UCSD-AML1 (cell line): ENCODE data around the gene KLHL25.

Experiments used
- DNase-seq: peaks from one replicate; lab custom pipeline; 2025; ENCODE audit not compliant: unreplicated experiment; lab: John Stamatoyannopoulos, UW

Gene KLHL25

GRCh38 chr15:85760531-85761371, 34.0 kb downstream of the KLHL25 start:
- DNase-seq: no peak

- DNase-seq: no peak
Observed at GRCh38 chr15:85760049-85760448, 34.7 kb downstream of the KLHL25 start.

DNA sequence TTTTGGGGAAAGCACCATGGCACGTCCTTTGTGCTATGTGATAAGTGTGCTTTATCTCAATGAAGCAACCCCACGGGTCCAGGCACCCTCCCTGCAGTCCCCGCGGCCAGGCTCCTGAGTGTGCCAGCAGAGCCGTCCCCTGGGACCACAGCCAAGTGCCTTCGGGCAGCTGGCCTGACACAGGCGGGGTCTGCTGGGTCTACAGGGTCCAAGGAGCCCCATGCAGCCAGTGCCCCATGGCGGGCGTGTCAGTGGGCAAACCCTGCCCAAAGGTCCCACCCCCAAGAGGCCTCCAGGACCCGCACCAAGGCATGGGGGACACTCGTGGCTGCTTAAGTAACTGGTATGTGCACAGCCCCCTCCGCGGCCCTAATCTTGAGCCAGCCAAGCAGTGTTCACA, 35.3 kb downstream of the KLHL25 start:
- DNase-seq: no peak

- no peak for DNase-seq
Observed at GRCh38 chr15:85758655-85758978, 36.1 kb downstream of the KLHL25 start.

DNA sequence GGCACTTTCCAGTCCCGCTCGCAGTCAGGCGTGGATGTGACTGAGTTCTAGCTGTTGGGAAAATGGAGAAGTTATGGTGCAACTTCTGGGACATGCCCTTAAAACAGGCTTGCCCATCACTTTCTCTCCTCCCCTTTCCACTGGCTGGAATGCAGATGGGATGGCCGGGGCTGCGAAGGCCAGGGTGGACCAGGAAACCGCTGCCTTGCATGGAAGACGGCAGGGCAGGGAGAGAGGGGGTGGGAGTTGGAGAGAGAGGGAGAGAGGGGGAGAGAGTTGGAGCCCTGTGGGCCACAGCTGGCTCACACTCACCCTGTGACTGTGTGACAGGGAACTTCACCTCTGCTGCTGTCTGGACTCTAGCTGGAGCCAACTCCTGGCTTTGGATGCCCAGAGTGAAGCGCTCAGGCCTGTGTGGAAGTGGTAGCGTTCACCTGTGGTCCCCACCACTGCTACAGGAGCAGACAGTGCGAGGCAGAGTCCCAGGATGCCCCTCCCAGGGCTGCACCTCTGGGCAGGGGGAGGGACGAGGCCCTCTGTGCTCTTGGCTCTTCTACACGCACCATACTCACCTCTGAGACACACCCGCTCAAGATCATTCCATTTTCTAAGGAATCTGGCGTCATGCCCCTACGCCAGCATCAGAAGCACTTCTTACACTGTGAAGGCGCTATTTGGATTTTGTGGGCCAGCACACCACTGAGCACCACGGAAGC, 36.6 kb downstream of the KLHL25 start:
- DNase-seq: no peak

DNA sequence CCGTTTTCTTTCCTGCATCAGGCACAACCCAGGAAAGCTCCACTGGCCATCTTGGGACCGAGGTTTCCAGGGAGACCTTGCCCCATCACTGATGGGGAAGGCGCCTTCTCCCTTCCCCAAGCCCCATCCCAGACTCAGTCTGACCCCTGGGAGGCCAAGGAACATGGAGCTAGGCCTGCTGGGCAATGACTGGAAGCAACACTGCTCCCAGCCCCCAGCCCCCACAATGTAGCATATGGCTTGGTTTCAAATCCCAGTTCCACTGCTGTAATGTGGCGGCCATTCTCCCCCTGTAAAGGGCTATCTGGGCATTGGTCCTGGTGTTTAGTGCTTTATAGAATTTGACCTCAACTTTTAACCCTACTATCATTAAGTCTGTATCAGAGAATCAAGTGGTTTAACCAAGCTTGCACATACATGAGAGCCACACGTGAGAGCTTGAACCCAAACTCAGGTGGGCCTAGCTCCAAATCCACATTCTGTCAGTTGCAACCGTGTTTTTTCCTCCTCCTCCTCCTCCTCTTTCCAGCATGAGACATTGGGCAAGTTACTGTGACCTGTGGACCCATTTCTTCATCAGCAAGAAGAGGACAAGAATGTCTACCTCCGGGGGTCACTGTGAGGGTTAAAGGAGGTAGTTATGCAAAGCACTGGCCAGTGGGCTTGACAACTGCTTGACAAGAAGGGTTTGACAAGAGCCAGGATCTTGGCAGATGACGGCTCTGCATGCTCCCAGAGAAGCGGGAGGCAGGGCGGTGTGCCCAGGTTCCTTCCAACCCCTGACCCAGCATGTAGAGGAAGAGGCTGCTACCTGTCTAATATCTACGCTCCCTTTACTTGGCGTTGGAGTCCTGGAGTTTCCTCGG, 37.4 kb downstream of the KLHL25 start:
- no peak for DNase-seq

DNA sequence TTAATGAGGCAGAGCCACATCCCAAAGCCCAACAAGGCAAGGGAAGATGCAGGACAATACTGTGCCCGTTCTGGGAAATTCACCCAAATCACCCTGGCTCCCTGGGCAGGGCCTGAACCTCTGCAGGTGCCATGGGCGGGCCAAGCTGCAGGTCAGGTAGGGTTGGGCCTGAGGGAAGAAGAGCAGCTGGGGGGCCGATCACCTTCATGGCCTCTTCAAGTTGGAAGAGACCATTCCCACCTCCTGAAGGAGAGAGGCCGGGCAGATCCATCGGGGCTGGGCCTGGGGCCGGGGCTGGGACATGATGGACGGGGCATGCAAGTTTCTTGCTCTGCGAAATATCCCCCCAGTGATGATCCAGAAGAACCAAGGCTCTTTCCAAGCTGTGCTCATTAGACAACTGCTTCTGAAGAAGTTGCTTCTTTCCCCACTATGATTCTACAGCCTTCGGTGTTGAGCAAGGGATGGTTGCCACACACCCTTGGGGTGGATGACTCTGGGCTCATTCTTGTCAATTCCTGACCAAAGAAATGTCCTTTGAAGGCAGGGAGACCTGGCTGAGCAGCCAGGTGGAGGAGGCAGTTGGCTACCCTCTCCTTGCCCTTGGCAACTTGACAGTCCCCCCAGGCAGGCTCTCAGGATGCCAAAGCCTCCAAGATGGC, 38.2 kb downstream of the KLHL25 start:
- DNase-seq: no peak

DNA sequence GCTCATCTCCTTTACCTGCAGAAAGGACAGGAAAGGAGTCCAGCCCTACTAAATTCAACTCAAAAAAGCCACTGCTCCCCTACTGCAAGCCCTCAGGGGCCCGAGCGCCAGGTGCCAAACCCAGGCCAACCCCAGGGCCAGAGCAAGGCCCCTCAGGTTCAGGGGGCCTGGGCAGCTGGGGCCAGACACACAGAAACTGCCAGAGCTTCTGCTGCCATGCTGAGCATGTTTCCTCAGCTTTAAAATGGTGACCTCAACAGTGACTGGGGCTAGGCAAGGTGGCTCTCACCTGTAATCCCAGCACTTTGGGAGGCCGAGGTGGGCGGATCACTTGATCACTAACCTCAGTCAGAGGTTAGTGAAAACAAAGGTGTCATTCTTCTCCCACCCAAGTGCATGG, 38.8 kb downstream of the KLHL25 start:
- DNase-seq: no peak

DNA sequence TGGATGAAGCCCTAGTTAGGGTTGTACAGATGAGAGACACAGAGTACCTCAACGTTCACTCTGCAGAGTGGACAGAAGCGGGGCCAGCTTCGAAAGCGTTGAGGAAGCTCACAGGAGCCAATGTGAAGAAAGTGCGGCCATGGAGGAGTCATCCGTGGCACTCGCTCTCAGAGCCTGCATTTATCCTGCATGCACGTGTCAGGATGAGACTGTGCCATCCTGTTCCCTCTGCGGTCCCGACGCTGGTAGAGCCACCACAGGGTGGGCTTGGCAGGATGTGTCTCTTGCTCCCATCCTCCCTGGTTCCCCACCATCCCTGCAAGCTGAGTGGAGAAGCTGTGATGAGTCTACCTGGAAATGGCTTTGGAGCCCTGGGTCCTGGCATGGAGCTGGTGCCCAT, 39.3 kb downstream of the KLHL25 start:
- DNase-seq: no peak

- DNase-seq: no peak
Observed at GRCh38 chr15:85754989-85755388, 39.7 kb downstream of the KLHL25 start.

DNA sequence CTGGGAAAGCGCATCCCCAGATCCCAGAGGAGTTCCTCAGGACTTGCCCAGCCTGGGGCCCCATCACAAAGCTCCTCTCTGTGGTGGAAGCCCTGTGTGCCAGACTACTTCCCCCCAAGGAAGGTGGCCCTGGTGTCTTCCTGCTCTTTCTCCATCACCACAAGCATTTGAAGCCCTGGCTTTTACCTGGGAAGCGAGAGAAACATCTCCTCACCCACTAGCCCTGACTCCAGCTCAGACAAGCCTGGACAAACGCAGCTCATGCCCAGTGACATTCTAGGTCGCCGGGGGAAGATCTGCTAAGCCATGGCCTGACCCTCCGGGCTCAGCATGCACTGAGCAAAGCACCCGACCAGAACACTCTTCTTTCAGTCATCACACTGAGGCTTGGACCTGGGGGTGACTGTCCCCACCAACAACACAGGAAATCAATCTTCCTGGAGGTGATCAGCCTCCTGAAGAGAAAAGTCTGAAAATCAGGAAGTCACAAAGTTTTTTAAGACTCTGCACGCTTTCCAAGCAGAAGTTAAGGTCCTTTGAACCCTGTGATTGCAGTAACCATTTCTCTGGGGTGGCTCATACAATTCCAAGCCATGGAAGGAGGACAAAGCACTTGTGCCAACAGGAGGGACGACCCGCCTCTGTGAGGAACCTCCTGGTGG, 40.8 kb downstream of the KLHL25 start:
- no peak for DNase-seq

DNA sequence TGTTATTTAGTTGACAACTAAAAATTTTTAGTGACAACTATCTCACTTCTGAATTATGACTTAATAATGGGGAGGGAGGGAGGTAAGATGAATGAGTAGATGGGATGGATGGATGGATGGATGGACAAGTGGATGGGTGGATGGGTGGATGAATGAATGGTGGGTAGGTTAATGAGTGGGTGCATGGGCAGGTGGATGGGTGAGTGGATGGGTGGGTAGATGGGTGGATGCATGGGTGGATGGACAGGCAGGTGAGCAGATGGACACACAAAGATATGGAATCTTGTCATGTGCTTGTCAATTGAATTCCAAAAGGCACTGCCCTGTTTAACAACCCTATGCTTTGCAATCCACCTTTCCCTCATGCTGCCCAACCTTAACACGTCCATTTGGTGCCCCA, 41.5 kb downstream of the KLHL25 start:
- DNase-seq: no peak

DNA sequence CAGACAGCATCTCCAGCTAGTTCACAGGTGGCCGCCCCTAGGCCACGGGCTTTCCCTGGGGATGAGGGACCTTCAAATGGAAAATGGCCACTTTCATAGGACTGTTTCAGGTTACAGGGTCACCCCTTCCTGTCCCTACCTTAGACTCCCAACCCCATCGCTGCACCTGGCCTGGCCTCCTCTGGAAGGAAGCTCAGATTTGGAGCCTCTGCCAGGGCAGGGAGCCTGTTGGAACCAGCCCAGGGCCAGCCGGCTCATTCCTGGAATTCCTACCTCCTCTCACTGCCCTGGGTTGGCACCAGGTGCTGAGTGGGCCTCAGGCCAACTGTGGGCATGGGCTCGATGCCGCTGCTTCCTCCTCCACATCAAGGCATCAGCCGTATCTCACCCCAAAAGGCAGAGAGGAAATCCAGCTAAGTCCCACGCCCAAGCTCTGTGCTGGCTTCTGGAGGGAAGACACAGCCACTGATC, 42.2 kb downstream of the KLHL25 start:
- no peak for DNase-seq

DNA sequence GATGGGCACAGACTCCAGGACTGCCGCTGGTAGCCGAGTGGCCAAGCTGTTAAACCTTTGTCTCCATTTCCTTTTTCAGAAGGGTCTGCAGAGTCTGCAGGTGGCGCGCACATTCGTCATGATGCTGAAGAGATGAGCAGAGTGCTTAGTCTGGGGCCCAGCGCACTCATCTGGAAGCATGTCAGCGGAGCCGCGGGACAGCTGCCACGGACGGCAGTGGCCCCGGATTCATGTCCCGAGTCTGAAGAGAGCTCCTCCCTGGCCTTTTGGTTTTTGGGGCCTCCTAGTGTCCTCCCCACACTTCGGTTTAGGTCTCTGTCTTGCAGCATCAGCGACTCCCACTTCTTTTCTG, 42.6 kb downstream of the KLHL25 start:
- no peak for DNase-seq

DNA sequence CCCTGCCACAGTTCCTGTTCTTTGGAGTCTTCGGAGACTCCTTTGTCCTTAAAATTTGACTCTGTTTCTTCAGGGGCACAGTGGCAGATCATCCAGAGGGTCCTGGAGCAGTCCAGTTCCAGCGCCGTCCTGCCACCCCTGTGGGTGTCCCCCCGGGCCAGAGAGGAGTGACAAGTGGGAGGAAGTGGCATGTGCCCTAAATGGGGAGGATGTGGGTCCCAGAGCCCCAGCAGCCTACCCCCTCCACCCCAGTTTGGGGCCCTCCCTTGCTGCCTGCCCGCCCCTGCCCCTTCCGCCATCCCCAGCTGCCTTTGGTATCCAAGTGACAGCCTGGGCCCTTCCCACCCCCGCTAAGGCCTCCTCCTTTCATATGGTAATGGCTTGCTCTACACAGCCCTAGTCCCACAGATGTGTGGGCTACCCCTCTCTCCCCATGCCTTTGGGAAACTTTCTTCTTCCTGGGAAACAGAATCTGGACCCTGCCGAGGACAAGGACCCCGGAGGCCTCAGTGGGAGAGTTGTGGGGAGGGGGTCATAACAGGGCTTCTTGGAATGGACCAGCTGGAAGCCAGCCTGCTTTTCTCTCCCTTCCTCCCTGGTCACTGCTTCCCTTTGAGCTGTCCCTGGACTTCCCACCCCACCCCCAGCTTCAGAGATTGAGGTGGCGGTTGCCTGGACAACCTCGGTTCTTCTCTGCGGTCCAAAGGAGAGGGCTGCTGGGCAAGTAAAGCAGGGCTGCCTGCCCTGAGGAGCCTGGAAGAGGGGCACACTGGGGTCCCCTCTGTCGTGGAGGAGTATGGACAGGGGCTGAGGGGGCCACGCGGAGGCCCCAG, 43.2 kb downstream of the KLHL25 start:
- DNase-seq: no peak

DNA sequence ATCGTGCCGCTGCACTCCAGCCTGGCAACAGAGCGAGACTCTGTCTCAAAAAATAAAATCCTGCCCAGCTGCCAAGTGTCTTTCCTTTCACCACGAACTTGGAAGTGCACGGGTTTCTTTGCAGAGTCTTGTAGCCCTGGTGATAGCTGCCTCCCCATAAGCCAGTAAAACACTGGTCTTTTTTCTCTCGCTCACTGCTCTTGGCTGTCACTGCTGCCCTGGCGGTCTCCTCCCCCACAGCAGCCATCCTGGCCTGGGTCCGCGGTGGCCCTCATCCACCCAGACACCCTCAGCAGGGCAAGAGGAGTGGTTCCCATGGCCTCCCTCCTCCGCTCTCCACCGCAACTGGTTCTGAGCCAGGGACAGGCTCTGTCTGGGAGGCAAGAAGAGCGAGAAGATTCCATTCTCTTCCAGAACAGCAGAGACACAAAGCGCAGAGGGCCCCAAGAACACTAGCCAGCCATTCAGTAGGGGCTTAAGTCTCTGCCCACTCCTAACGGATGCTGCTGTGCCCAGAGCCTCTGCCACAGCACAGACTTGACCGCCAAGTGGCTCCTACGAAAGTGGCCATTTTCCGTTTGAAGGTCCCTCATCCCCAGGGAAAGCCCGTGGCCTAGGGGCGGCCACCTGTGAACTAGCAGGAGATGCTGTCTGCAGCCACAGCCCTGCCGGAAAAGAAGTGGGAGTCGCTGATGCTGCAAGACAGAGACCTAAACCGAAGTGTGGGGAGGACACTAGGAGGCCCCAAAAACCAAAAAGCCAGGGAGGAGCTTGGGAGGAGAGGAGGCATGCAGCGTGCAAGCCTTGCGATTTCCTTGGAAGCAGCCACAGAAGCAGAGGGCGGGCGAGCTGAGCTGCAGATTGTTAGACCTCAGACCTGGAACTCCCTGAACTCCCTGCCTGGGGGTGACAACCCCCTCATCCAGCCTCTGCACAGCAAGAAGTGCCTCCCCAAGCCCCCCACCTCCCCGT, 44.1 kb downstream of the KLHL25 start:
- no peak for DNase-seq

GRCh38 chr15:85749261-85750151, 45.2 kb downstream of the KLHL25 start:
- no peak for DNase-seq

DNA sequence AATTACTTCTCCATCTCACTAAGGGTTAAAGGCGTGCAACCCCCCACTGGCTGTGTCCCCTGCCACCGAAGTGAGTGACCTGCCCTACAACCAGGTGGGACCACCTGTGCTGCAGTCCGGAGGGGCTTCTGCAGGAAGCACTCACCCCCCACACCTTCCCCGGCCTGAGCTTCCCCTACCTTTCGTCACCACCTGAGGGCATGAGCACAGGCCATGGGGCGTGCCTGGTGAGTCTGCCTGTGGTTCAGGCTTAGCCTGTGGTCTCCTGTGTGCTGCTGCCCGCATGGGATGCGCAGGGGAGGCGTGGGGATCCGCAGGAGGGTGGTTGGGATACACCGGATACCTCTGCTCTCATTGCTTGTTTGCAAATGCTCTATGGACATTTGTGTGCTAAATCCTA, 46.0 kb downstream of the KLHL25 start:
- no peak for DNase-seq
